Loucy (cell line): ENCODE data around the gene RD3L.

Experiments
- H2AFZ ChIP-seq: fragments of 200-600 bp; sonication (generic); 2 replicates; pipeline ENCODE4 v1.6.0; 2016; ENCODE audit warnings: antibody characterized with exemption, mild to moderate bottlenecking, low read length, moderate library complexity
- H3F3A ChIP-seq: fragments of 200-600 bp; 2 replicates; pipeline ENCODE4 v1.6.0; 2016; ENCODE audit warnings: antibody characterized with exemption, low read depth, mild to moderate bottlenecking
- H3K27me3 ChIP-seq: fragments of 200-600 bp; sonication (generic); 2 replicates; pipeline ENCODE4 v1.6.1; 2014; ENCODE audit warnings: low read length, mild to moderate bottlenecking; ENCODE audit not compliant: insufficient read depth, poor library complexity, severe bottlenecking
- H3K36me3 ChIP-seq: fragments of 200-600 bp; sonication (generic); 2 replicates; pipeline ENCODE4 v1.6.1; 2016; ENCODE audit warnings: low read length; ENCODE audit not compliant: insufficient read depth
- H3K4me1 ChIP-seq: fragments of 200-600 bp; sonication (generic); 2 replicates; pipeline ENCODE4 v1.5.1; 2014; ENCODE audit warnings: low read length, mild to moderate bottlenecking; ENCODE audit not compliant: insufficient read depth, poor library complexity, severe bottlenecking
- H3K4me2 ChIP-seq: fragments of 200-600 bp; sonication (generic); 2 replicates; pipeline ENCODE4 v1.6.0; 2014; ENCODE audit warnings: antibody characterized with exemption, low read length, low read depth, mild to moderate bottlenecking; ENCODE audit not compliant: poor library complexity, severe bottlenecking
- H3K4me3 ChIP-seq: fragments of 200-600 bp; sonication (generic); 2 replicates; pipeline ENCODE4 v1.5.1; 2014; ENCODE audit warnings: low read length, mild to moderate bottlenecking, mixed read lengths; ENCODE audit not compliant: poor library complexity, severe bottlenecking
- H3K79me2 ChIP-seq: fragments of 200-600 bp; sonication (generic); 2 replicates; pipeline ENCODE4 v1.6.1; 2014; ENCODE audit warnings: low read length; ENCODE audit not compliant: insufficient read depth
- H3K9ac ChIP-seq: fragments of 200-600 bp; sonication (generic); 2 replicates; pipeline ENCODE4 v1.6.0; 2014; ENCODE audit warnings: mild to moderate bottlenecking, low read depth, low read length, moderate library complexity; ENCODE audit not compliant: poor library complexity, severe bottlenecking
- H3K9me2 ChIP-seq: fragments of 200-600 bp; sonication (generic); replicated peaks from 2 replicates; pipeline ENCODE4 v1.6.1; 2016; ENCODE audit warnings: low read depth, low read length, mixed read lengths
- H3K9me3 ChIP-seq: fragments of 200-600 bp; sonication (generic); 2 replicates; pipeline ENCODE4 v1.6.1; 2014; ENCODE audit warnings: mild to moderate bottlenecking, antibody characterized with exemption, low read length, low read depth; ENCODE audit not compliant: insufficient read depth
- H4K20me1 ChIP-seq: fragments of 200-600 bp; sonication (generic); 2 replicates; pipeline ENCODE4 v1.6.0; 2014; ENCODE audit warnings: antibody characterized with exemption, low read length, mild to moderate bottlenecking; ENCODE audit not compliant: insufficient read depth, poor library complexity, severe bottlenecking
- CTCF ChIP-seq: fragments of 200-600 bp; sonication (generic); conservative IDR thresholded peaks from 2 replicates; pipeline ENCODE4 v1.5.1; 2014; ENCODE audit warnings: mild to moderate bottlenecking, antibody characterized with exemption, low read length
- EZH2phosphoT487 ChIP-seq: fragments of 200-600 bp; IDR thresholded peaks from 2 replicates; pipeline ENCODE4 v1.6.1; 2018; ENCODE audit warnings: antibody characterized with exemption, mild to moderate bottlenecking, moderate library complexity, borderline replicate concordance

The RD3L gene

DNA sequence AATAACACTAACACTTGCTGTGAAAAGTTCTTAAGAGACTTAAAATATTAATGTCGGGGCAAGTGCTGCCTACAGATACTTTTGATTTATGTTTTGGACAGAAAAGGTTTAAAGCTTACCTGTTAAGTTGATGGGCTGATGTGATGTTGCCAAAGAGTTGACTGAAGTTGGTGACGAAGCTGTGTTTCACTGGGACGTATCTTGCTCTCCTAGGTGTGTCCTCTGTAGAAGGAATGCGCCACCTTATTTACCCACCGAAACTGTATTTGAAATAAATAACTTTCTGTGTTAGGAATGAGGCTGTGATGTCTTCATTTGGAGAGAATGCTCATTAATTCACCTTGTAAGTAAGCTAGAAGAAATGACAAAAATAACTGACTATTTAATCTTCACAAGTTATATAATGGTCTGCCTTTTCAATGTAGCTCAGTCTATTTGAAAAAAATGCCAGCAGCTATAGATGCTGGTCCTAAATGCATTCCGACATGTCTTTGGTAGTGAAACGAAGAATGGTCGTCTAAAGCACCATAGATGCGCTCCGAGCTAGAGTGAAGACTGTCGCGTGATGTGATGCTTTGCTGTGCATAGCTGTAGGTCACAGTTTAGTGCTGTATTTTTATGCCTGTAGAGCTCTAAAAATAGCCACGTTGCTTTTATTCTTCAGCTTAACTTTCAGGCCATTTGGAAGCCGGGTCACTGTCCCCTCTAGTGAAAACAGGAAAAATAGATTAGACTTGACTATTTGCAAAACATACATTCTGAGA lies at the start of gene RD3L:
Gene RD3L, minus strand, starts transcription at position 557 of the 764 bp plus-strand sequence. CDS start 834 bp downstream, outside the sequence.
- H3F3A ChIP-seq, result no peaks in the 10 kb centered on the region
- H3K27me3 ChIP-seq, result peaks cover 4% of the 10 kb centered on the region
- H3K4me2 ChIP-seq, result no peak within 1 kb of the TSS
- no peak within 1 kb of the TSS for H3K9ac ChIP-seq
- no peak within 1 kb of the TSS for H3K4me3 ChIP-seq
- no peaks in the 10 kb centered on the region for H3K9me3 ChIP-seq
- no peaks in the 10 kb centered on the region for H4K20me1 ChIP-seq
- TF ChIP-seq EZH2phosphoT487, result no peak
- no peak for TF ChIP-seq CTCF
- H3K36me3 ChIP-seq, result no peaks in the 10 kb centered on the region
- no peaks in the 10 kb centered on the region for H3K79me2 ChIP-seq
- no peaks in the 10 kb centered on the region for H3K9me2 ChIP-seq
- no peaks in the 10 kb centered on the region for H3K4me1 ChIP-seq
- no peak within 1 kb of the TSS for H2AFZ ChIP-seq

DNA sequence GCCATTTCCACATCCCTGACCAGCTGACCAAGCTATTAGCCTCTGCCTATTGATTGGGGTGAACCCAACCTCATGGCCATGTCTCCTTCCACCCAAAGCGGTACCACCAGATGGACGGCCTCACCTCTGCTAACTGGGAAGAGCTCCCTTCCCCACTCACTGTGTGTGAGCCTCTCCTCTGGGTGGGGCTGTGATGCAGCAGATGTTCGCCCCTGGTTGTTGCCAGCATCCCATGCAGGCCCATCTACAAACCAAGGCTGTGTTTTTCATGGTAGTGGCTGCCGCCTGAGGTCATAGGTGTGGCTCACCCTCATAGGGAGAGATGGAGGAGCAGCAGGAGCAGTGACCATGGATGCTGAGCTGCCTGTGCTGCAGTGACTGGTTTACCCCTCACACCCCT lies 47.6 kb upstream of the RD3L start:
- TF ChIP-seq CTCF (no peak), EZH2phosphoT487 (no peak)
- no peak overlapping the region for H3K9ac ChIP-seq
- H3K27me3 ChIP-seq, result no peaks in the 10 kb centered on the region

GRCh38 chr14:103989034-103989433 lies 46.7 kb upstream of the RD3L start:
- no peak overlapping the region for H3K4me2 ChIP-seq
- no peak overlapping the region for H2AFZ ChIP-seq
- H4K20me1 ChIP-seq, result no peaks in the 10 kb centered on the region
- TF ChIP-seq CTCF (no peak), EZH2phosphoT487 (no peak)
- H3K4me3 ChIP-seq, result no peak overlapping the region
- H3K9me3 ChIP-seq, result peaks cover 14% of the 10 kb centered on the region; the same call in 1 of the 2 replicates
- H3K79me2 ChIP-seq, result no peaks in the 10 kb centered on the region
- H3K9me2 ChIP-seq, result no peaks in the 10 kb centered on the region
- H3K9ac ChIP-seq, result no peak overlapping the region
- H3K4me1 ChIP-seq, result no peaks in the 10 kb centered on the region
- no peaks in the 10 kb centered on the region for H3K36me3 ChIP-seq
- H3F3A ChIP-seq, result no peaks in the 10 kb centered on the region
- H3K27me3 ChIP-seq, result no peaks in the 10 kb centered on the region

More for the DNA sequence above, 47.6 kb upstream of the RD3L start:
- Histone ChIP-seq H4K20me1 (no peaks in the 10 kb centered on the region), H3F3A (no peaks in the 10 kb centered on the region), H3K79me2 (no peaks in the 10 kb centered on the region), H3K4me3 (no peak overlapping the region), H3K4me2 (no peak overlapping the region), H3K9me2 (no peaks in the 10 kb centered on the region), H2AFZ (no peak overlapping the region), H3K36me3 (no peaks in the 10 kb centered on the region), H3K4me1 (no peaks in the 10 kb centered on the region), H3K9me3 (peaks cover 14% of the 10 kb centered on the region; the same call in 1 of the 2 replicates)
